OCI-M1 (cell line): Measurements from ENCODE around the gene ARHGEF18.

ENCODE experiments used
- DNase-seq: peaks from one replicate; lab custom pipeline; 2025; lab: John Stamatoyannopoulos, UW

ARHGEF18 gene

GRCh38 chr19:7383284-7383683 is 34.5 kb downstream of the ARHGEF18 start:
- no peak for DNase-seq

GRCh38 chr19:7385062-7385461 is 36.3 kb downstream of the ARHGEF18 start:
- no peak for DNase-seq

GRCh38 chr19:7386308-7386707 is 37.6 kb downstream of the ARHGEF18 start:
- peak; percentile 5 for DNase-seq

GRCh38 chr19:7386769-7387168 is 38.0 kb downstream of the ARHGEF18 start:
- no peak for DNase-seq

GRCh38 chr19:7391218-7391670 is 42.5 kb downstream of the ARHGEF18 start:
- DNase-seq = no peak

- no peak for DNase-seq
Measured at GRCh38 chr19:7393459-7393858, 44.7 kb downstream of the ARHGEF18 start.

- DNase-seq = no peak
Measured at GRCh38 chr19:7393939-7394730, 45.4 kb downstream of the ARHGEF18 start.

GRCh38 chr19:7394731-7395359 is 46.1 kb downstream of the ARHGEF18 start:
- peak; percentile 83 for DNase-seq

- peak; percentile 22 for DNase-seq
Measured at GRCh38 chr19:7395360-7396066, 46.8 kb downstream of the ARHGEF18 start.

GRCh38 chr19:7397687-7398086 is 49.0 kb downstream of the ARHGEF18 start:
- DNase-seq = no peak
